ENCODE results near the gene ZNRF3.

DNA sequence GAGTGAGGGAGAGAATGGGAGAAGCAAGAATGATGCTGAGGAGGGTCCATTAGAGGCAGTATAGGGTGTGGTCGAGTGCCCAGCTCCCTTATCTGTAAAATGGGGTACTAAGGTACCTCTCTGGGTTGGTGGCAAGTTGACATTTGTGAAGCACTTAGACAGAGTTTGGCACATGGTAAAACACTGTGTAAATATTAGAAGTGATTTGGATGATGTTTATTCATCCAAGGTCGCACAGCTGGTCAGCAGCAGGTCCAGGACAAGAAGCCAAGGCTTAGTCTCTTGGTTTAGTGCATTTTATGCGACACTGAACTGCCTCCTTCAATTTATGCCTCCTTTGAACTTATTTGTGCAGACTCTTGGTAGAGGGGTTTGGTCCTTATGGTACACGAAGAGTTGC is 208.9 kb downstream of the ZNRF3 start:
- TF ChIP-seq, protein P1, sequence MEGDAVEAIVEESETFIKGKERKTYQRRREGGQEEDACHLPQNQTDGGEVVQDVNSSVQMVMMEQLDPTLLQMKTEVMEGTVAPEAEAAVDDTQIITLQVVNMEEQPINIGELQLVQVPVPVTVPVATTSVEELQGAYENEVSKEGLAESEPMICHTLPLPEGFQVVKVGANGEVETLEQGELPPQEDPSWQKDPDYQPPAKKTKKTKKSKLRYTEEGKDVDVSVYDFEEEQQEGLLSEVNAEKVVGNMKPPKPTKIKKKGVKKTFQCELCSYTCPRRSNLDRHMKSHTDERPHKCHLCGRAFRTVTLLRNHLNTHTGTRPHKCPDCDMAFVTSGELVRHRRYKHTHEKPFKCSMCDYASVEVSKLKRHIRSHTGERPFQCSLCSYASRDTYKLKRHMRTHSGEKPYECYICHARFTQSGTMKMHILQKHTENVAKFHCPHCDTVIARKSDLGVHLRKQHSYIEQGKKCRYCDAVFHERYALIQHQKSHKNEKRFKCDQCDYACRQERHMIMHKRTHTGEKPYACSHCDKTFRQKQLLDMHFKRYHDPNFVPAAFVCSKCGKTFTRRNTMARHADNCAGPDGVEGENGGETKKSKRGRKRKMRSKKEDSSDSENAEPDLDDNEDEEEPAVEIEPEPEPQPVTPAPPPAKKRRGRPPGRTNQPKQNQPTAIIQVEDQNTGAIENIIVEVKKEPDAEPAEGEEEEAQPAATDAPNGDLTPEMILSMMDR (optimal IDR thresholded peaks at IDR 0.05 in 1 of 3, IDR thresholded peaks at IDR 0.05 in 1 of 3, conservative IDR thresholded peaks at IDR 0.05 in 1 of 3; ENCODE audit: extremely low read depth in 1 of 3, insufficient read depth in 2 of 3, low read length in 3 of 3): no peak
- no peak for TF ChIP-seq EZH2 (IDR thresholded peaks at IDR 0.05; ENCODE audit: low read length)
